ENCODE results near the gene CMSS1.

GRCh38 chr3:100003609-100004503 lies 186.2 kb downstream of the CMSS1 start:
- TF ChIP-seq POLR2AphosphoS5 (IDR thresholded peaks at IDR 0.05; ENCODE audit: low read depth, low read length) (no peak), POLR2A (IDR thresholded peaks at IDR 0.05; ENCODE audit: low read depth, low read length) (no peak)
